GM04504 (cell line): ENCODE results near the gene IL17RC.

Experiments
- DNase-seq: peaks from one replicate; pipeline ENCODE4 v3.0.0-alpha.2; 2012; ENCODE audit warnings: low read depth

IL17RC gene

GRCh38 chr3:9946112-9947024 lies 29.5 kb downstream of the IL17RC start:
- DNase-seq = peak; percentile 70

- peak; percentile 47 for DNase-seq
Measured at GRCh38 chr3:9947025-9947995, 30.4 kb downstream of the IL17RC start.

GRCh38 chr3:9948586-9948985 lies 31.7 kb downstream of the IL17RC start:
- DNase-seq = no peak

GRCh38 chr3:9949115-9949514 lies 32.2 kb downstream of the IL17RC start:
- no peak for DNase-seq

GRCh38 chr3:9949626-9950025 lies 32.7 kb downstream of the IL17RC start:
- no peak for DNase-seq

GRCh38 chr3:9951126-9951525 lies 34.2 kb downstream of the IL17RC start:
- no peak for DNase-seq

GRCh38 chr3:9951598-9951961 lies 34.7 kb downstream of the IL17RC start:
- DNase-seq = no peak

- DNase-seq = no peak
Measured at GRCh38 chr3:9951962-9952805, 35.3 kb downstream of the IL17RC start, which contains the start of gene PRRT3. Gene PRRT3 (minus strand): TSS chr3:9952408. CDS start chr3:9950115, 2,293 bp downstream.

- no peak for DNase-seq
Measured at GRCh38 chr3:9955067-9955502, 38.2 kb downstream of the IL17RC start.

- DNase-seq = no peak
Measured at GRCh38 chr3:9955611-9956352, 38.9 kb downstream of the IL17RC start.

- DNase-seq = no peak
Measured at GRCh38 chr3:9957214-9957613, 40.3 kb downstream of the IL17RC start.

GRCh38 chr3:9965200-9965875 lies 48.4 kb downstream of the IL17RC start:
- DNase-seq = no peak

GRCh38 chr3:9966841-9967240 lies 49.9 kb downstream of the IL17RC start:
- no peak for DNase-seq

- no peak for DNase-seq
Measured at GRCh38 chr3:9969632-9970019, 52.7 kb downstream of the IL17RC start.

- DNase-seq = no peak
Measured at GRCh38 chr3:9970020-9970652, 53.2 kb downstream of the IL17RC start.

GRCh38 chr3:9976721-9977709 lies 60.1 kb downstream of the IL17RC start:
- DNase-seq = peak; percentile 97

GRCh38 chr3:9978710-9979305 lies 61.9 kb downstream of the IL17RC start:
- no peak for DNase-seq

- DNase-seq = no peak
Measured at GRCh38 chr3:9980251-9980650, 63.4 kb downstream of the IL17RC start.
